Measurements from ENCODE around the gene INPP5J.
"Not testable (repeated sequence)": the region's sequence is repeated elsewhere in the genome, so short reads cannot be mapped to it uniquely, and the experiment has no call there.

Gene INPP5J

DNA sequence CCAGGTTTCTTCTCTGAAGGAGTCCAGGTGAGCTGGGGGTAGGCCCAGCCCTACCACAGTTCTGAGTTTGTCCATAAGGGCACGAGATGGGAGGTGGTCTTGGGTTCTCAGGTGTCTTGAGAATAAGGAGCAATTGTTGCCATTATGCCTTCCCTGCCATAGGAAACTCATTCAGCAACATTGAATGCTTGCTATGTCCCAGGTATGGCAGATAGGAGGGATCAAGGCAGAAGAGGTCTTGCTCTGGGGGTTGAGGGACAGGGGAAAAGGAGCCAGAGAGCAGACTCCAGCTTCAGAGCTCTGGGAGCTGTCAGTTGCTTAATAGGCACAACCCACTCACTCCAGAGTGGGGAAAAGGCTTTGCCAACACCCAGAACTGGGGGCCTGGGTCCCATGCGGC, 19.7 kb upstream of the INPP5J start:
- no peak for DNase-seq

GRCh38 chr22:31103899-31104694, 18.7 kb upstream of the INPP5J start:
- DNase-seq: no peak

GRCh38 chr22:31104869-31105268, 17.9 kb upstream of the INPP5J start:
- no peak for DNase-seq

GRCh38 chr22:31105282-31105929, 17.4 kb upstream of the INPP5J start:
- DNase-seq: no peak

GRCh38 chr22:31106001-31106571, 16.7 kb upstream of the INPP5J start:
- no peak for DNase-seq

GRCh38 chr22:31106731-31107177, 16.0 kb upstream of the INPP5J start:
- no peak for DNase-seq

- peak; percentile 90 for DNase-seq
Observed at GRCh38 chr22:31107178-31107893, 15.4 kb upstream of the INPP5J start, which contains the start of gene SELENOM. SELENOM (minus strand) TSS chr22:31107568; CDS start chr22:31107505, 63 bp downstream.

GRCh38 chr22:31107894-31108218, 14.9 kb upstream of the INPP5J start:
- no peak for DNase-seq

DNA sequence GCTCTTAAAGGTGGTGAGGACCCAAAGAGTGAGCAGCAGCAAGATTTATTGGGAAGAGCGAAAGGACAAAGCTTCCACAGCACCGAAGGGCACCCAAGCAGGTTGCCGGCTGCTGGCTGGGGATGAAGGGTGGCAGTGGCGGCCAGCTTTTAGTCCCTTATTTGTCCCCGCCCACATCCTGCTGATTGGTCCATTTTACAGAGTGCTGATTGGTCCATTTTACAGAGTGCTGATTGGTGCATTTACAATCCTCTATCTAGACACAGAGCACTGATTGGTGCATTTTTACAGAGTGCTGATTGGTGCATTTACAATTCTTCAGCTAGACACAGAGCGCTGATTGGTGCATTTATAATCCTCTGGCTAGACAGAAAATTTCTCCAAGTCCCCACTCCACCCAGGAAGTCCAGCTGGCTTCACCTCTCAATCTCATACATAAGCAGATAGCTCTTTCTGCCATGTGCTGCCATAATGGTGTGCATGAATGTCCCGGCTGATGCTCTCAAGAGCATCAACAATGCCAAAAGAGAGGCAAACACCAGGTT, 10.1 kb upstream of the INPP5J start:
- not testable (repeated sequence) for DNase-seq

DNA sequence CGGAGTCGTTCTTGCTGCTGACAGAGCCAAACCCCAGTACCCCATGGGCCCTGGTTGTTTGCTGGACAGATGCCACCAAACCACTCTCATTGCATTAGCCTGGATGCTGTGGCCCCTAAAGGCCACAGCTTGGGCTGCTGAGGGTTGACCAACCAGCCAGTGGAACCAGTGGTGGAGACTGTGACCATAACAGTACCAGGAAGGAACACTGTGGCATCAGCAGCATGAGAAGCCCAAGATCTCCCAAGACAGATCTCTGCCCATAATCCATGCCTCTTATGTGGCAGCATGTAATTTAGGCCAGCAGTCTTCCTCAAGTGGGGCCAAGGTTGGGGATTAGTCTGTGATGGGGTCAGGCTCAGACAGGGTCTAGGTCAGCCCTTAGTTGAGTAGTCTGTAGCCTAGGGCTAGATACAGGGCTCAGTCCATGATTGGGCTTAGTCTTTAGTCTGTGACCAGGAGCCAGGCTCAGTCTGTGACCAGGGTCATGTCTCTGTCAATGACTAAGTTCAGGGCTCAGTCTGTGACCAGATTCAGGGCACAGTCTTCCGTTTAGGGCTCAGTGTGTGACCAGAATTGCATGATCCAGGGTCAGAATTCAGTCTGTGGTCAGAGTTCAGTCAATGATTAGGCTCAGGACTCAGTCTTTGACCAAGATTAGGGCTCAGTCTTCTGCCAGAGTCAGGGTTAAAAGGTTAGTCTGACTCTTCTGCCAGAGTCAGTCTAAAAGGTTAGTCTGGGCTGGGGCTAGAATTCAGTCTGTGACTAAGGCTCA, 4.5 kb upstream of the INPP5J start:
- DNase-seq: no peak

DNA sequence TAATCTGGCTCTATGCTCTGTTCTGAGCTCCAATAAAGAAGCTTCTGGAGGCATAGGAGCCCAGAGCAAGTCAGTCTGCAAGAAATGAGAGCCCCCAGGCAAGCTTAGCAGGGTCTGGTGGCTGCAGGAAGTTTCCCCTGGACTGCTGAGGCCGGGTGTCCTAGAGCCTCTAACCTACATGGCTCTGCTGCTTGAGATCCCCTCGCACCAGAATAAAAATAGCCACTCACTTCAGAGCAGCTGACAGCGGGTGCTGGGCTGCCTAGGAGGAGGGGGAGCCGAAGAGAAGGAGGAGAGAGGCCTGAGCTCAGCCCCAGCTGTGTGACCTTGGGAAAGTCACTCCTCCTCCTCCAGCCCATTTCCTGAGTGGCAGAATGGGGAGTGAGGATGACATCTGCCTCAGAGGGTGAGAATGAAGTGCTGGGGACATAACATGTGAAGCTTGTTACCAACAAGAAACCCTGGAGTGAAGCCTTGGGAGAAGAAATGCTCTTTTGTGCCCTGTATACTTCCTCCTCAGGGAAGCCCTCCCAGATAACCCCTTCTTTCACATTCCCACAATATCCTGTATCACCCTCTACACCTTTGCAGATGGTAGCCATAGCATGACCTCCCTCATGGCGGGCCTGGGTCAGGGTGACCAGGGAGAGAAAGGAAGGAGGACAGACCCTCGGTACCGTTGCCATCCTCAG, 3.6 kb upstream of the INPP5J start:
- DNase-seq: no peak

DNA sequence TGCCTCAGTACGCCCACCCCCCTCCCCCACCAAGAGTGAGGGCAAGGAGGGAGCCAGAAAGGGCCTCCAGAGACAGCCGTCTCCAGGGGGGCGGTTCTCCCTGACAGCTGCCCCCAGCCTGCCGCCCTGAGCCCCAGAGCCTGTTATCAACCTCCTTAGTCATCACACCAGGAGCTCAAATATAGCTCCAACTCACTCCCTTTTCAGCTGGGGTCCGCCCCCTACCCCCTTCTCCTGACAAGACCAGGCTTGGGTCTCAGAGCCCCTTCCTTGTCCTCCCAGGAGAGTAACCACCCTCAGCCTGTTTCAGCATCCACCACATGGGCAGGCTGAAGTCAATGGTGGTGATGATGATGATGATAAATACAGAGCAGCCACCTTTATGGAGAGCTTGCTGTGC, 2.5 kb upstream of the INPP5J start:
- DNase-seq: no peak

DNA sequence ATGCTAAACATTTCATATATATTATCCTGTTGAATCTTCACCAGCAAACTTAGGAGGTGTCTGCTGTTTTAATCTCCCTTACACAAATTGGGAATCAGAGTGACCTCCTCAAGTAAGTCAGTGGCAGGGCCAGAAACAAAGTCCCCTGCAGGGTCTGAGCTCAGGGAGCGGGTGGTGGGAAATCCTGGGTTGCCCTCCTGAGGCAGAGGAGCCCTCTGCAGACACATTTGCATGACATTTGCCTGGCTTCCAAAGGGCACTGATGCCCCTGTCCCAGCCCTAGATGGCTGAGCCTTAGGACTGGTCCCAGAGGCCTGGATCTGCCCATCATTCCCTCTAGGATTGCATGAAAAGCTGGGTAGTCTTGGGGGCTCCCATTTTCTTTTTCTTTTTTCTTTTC, 2.1 kb upstream of the INPP5J start:
- DNase-seq: no peak

GRCh38 chr22:31121403-31121802, 1.4 kb upstream of the INPP5J start:
- DNase-seq: no peak

- no peak for DNase-seq
Observed at GRCh38 chr22:31122196-31122531, 602 bp upstream of the INPP5J start.

GRCh38 chr22:31123292-31123602, 481 bp downstream of the INPP5J start:
- no peak for DNase-seq

GRCh38 chr22:31124290-31124689, 1.5 kb downstream of the INPP5J start:
- DNase-seq: no peak

DNA sequence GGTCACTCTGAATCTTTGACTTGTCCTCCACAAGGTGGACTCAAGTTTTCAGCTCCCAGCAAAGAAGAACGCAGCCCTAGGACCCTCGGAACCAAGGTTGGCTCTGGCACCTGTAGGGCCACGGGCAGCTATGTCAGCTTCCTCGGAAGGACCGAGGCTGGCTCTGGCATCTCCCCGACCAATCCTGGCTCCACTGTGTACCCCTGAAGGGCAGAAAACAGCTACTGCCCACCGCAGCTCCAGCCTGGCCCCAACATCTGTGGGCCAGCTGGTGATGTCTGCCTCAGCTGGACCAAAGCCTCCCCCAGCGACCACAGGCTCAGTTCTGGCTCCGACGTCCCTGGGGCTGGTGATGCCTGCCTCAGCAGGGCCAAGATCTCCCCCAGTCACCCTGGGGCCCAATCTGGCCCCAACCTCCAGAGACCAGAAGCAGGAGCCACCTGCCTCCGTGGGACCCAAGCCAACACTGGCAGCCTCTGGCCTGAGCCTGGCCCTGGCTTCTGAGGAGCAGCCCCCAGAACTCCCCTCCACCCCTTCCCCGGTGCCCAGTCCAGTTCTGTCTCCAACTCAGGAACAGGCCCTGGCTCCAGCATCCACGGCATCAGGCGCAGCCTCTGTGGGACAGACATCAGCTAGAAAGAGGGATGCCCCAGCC, 2.2 kb downstream of the INPP5J start:
- no peak for DNase-seq

DNA sequence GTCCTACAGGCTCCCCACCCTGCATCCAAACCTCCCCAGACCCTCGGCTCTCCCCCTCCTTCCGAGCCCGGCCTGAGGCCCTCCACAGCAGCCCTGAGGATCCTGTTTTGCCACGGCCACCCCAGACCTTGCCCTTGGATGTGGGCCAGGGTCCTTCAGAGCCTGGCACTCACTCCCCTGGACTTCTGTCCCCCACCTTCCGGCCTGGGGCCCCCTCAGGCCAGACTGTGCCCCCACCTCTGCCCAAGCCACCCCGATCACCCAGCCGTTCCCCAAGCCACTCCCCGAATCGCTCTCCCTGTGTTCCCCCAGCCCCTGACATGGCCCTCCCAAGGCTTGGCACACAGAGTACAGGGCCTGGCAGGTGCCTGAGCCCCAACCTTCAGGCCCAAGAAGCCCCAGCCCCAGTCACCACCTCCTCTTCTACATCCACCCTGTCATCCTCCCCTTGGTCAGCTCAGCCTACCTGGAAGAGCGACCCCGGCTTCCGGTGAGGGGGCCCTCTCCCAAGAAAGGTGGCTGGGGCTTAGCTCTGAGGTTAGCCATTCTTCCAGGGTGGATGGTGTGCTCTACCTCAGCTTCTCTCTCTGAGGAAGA, 2.9 kb downstream of the INPP5J start:
- DNase-seq: no peak

- no peak for DNase-seq
Observed at GRCh38 chr22:31126128-31126868, 3.5 kb downstream of the INPP5J start.

DNA sequence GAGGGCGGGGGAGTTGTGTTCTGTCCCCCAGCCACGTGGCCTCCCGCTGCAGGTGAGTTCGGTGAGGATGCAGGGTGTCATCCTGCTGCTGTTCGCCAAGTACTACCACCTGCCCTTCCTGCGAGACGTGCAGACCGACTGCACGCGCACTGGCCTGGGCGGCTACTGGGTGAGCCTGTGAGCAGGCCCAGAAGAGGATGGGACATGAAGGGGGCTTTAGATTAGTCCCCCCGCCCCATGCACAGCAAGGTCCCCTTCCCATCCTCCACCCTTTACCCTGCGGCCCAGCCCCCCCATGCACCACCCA, 4.1 kb downstream of the INPP5J start:
- no peak for DNase-seq

Data from activated CD8-positive, alpha-beta memory T cell treated with anti-CD3 and anti-CD28 coated beads for 24 hours (primary cell).